Endothelial cell of umbilical vein (primary cell): ENCODE data around the gene TTC33. TPM values are rescaled to one million over a fixed set of nuclear protein-coding genes. Genes with fewer than 3 reads are reported as not detected.

Source experiments
- BruUV-seq: library from RNA; stranded (reverse); fragments of 400-500 nt; replicated peaks from 2 replicates; lab custom pipeline; 2021; lab: Mats Ljungman, UMichigan
- CTCF ChIA-PET: fragments of 300-600, 350-600 bp; sonication (Branson Sonifier 250); formaldehyde crosslinking; loops from one replicate; lab custom pipeline; 2021; ENCODE audit warnings: antibody characterized with exemption, inconsistent platforms; lab: Charles Lee
- POLR2A ChIA-PET: fragments of 300-600, 350-600 bp; sonication (Branson Sonifier 250); formaldehyde crosslinking; loops from one replicate; lab custom pipeline; 2021; ENCODE audit warnings: antibody characterized with exemption, inconsistent platforms; lab: Charles Lee
- DNase-seq: peaks from one replicate; pipeline ENCODE4 v3.0.0-alpha.2; 2011; ENCODE audit warnings: low read depth, low spot score
- FAIRE-seq: peaks from 2 replicates; lab custom pipeline; 2011; peaks lifted over from hg19 to GRCh38; lab: Jason Lieb, UNC
- H2AFZ ChIP-seq: 2 replicates; pipeline ENCODE4 v1.6.0; 2012; ENCODE audit warnings: low read depth, low read length, control low read depth, inconsistent platforms
- H3K27ac ChIP-seq: 2 replicates; pipeline ENCODE4 v1.5.1; 2011; ENCODE audit warnings: low read depth, mild to moderate bottlenecking, control low read depth, low read length, moderate library complexity; ENCODE audit not compliant: insufficient read depth
- H3K27me3 ChIP-seq, 2 experiments: 2 replicates each; pipeline versions ENCODE4 v1.6.0 to v1.6.1; 2011; ENCODE audit warnings: low read length in 2 of 2, mixed read lengths in 1 of 2; ENCODE audit not compliant: control insufficient read depth in 2 of 2, insufficient read depth in 2 of 2
- H3K36me3 ChIP-seq, 2 experiments: 2 replicates in 1 of 2; 3 replicates in 1 of 2; pipeline ENCODE4 v1.5.1; 2011; ENCODE audit warnings: low read length in 2 of 2, mild to moderate bottlenecking in 1 of 2, moderate library complexity in 1 of 2; ENCODE audit not compliant: control insufficient read depth in 2 of 2, insufficient read depth in 2 of 2; ENCODE audit errors: extremely low read depth in 1 of 2
- H3K4me1 ChIP-seq: 3 replicates; pipeline ENCODE4 v1.5.1; 2011; ENCODE audit warnings: mild to moderate bottlenecking, low read length; ENCODE audit not compliant: control insufficient read depth, insufficient read depth; ENCODE audit errors: extremely low read depth
- H3K4me2 ChIP-seq: 2 replicates; pipeline ENCODE4 v1.6.1; 2011; ENCODE audit warnings: low read length, control low read depth, mixed read lengths; ENCODE audit not compliant: insufficient read depth
- H3K4me3 ChIP-seq, 3 experiments: fragments of 200-600 bp in 1 of 3; sonication (generic), shearing (Covaris generic) in 1 of 3; replicated peaks in 1 of 3; 2 replicates each; pipeline ENCODE4 v1.5.1; 2011 to 2016; ENCODE audit warnings: control low read depth in 3 of 3, low read length in 3 of 3, mild to moderate bottlenecking in 2 of 3, inconsistent platforms in 1 of 3, low read depth in 1 of 3, moderate library complexity in 1 of 3; ENCODE audit not compliant: insufficient read depth in 1 of 3
- H3K79me2 ChIP-seq: 2 replicates; pipeline ENCODE4 v1.6.0; 2012; ENCODE audit warnings: low read length, inconsistent platforms; ENCODE audit not compliant: control insufficient read depth, insufficient read depth
- H3K9ac ChIP-seq: replicated peaks from 2 replicates; pipeline ENCODE3; 2011; ENCODE audit warnings: low read length, control low read depth; ENCODE audit not compliant: insufficient read depth; ENCODE audit errors: extremely low read depth
- H3K9me1 ChIP-seq: replicated peaks from 3 replicates; pipeline ENCODE4 v1.6.0; 2011; ENCODE audit warnings: mild to moderate bottlenecking, low read length; ENCODE audit not compliant: control insufficient read depth, insufficient read depth; ENCODE audit errors: extremely low read depth
- H3K9me3 ChIP-seq: replicated peaks from 2 replicates; pipeline ENCODE4 v1.5.1; 2012; ENCODE audit warnings: low read length, inconsistent platforms; ENCODE audit not compliant: control insufficient read depth, insufficient read depth
- H4K20me1 ChIP-seq: replicated peaks from 2 replicates; pipeline ENCODE3; 2011; ENCODE audit warnings: mild to moderate bottlenecking, low read length; ENCODE audit not compliant: control insufficient read depth, insufficient read depth; ENCODE audit errors: extremely low read depth
- GATA2 ChIP-seq: IDR thresholded peaks from 2 replicates; pipeline ENCODE4 v1.7.0; 2011; ENCODE audit warnings: low read depth, mild to moderate bottlenecking, moderate library complexity, mixed read lengths, low read length; ENCODE audit not compliant: insufficient read length, insufficient read depth
- POLR2A ChIP-seq: IDR thresholded peaks from 2 replicates; pipeline ENCODE4 v1.6.1; 2012; ENCODE audit warnings: low read depth, mild to moderate bottlenecking, control low read depth, low read length
- dilution Hi-C: fragments of 300-500 bp; cut with MboI; formaldehyde crosslinking; loops from one replicate; pipeline ENCODE4 v1.15.0; 2019; ENCODE audit warnings: low sequenced_read_pairs; ENCODE audit not compliant: extremely low pct_ligation_motif_present
- intact Hi-C: fragments of 100-400 bp; cut with micrococcal nuclease; formaldehyde crosslinking; loops from one replicate; pipeline ENCODE4 v1.10.0; 2022
- polyA plus RNA-seq, 4 experiments: library from polyadenylated mRNA; depleted of rRNA in 3 of 4; stranded (reverse) in 3 of 4; unstranded in 1 of 4; fragments of >200 nt; gene quantifications; 2 replicates each; pipeline versions ENCODE4 v1.2.1 to v1.2.3, GENCODE V29; 2011 to 2012; ENCODE audit warnings: missing spikeins in 1 of 4
- total RNA-seq: library from RNA; stranded (reverse); gene quantifications from 2 replicates; pipeline ENCODE4 v1.2.3, GENCODE V29; 2021
- TF ChIP-seq, protein P1 (sequence below), 2 donors: IDR thresholded peaks; 1 replicate in 1 of 2; 2 replicates in 1 of 2; pipeline ENCODE4 v1.5.1; 2011; ENCODE audit warnings: low read length in 2 of 2, mild to moderate bottlenecking in 2 of 2, moderate library complexity in 2 of 2, control low read depth in 1 of 2, inconsistent platforms in 1 of 2, low read depth in 1 of 2; ENCODE audit not compliant: insufficient read depth in 1 of 2; ENCODE audit errors: extremely low read depth in 1 of 2
- TF ChIP-seq, protein P2 (sequence below): IDR thresholded peaks from 2 replicates; pipeline ENCODE4 v1.6.1; 2011; ENCODE audit not compliant: insufficient read depth, insufficient read length

Gene TTC33
- total and polyA plus RNA-seq, 2 donors (not counting 3 experiments of a cell fraction or from before 2014, with no cell fraction given): 2.2 to 11.7 TPM

- peaks cover 60% of the 10 kb centered on the region for H3K4me1 ChIP-seq
- intact Hi-C loops: loop anchor here (1.0 to 5.0 kb wide), 10 partner anchors 47 to 1262 kb away; no protein-coding TSS in a partner anchor
- dilution Hi-C loops: no loop called here
- no peak for FAIRE-seq
- ChIA-PET POLR2A (interaction anchor here (2.9 kb wide), 1 partner anchor 10 kb away, joined by 13 read pairs; the partner anchor contains the start of gene PTGER4), CTCF (interaction anchor here (0.6 to 3.6 kb wide), 12 partner anchors 9 to 1111 kb away, joined by 3 to 32 read pairs (median 5); partner anchors contain the start of gene PTGER4)
- DNase-seq: no peak
- TSS peak; percentile 90 for BruUV-seq
- no peaks in the 10 kb centered on the region for H3K9me3 ChIP-seq
- H3K27ac ChIP-seq: peak overlapping the region; percentile 83
- H3K9ac ChIP-seq: peak overlapping the region; percentile 68
- H2AFZ ChIP-seq: no peak overlapping the region
- H3K4me3 ChIP-seq: peak overlapping the region in 1 of 3 experiments; percentile 15
- TF ChIP-seq, protein P1, sequence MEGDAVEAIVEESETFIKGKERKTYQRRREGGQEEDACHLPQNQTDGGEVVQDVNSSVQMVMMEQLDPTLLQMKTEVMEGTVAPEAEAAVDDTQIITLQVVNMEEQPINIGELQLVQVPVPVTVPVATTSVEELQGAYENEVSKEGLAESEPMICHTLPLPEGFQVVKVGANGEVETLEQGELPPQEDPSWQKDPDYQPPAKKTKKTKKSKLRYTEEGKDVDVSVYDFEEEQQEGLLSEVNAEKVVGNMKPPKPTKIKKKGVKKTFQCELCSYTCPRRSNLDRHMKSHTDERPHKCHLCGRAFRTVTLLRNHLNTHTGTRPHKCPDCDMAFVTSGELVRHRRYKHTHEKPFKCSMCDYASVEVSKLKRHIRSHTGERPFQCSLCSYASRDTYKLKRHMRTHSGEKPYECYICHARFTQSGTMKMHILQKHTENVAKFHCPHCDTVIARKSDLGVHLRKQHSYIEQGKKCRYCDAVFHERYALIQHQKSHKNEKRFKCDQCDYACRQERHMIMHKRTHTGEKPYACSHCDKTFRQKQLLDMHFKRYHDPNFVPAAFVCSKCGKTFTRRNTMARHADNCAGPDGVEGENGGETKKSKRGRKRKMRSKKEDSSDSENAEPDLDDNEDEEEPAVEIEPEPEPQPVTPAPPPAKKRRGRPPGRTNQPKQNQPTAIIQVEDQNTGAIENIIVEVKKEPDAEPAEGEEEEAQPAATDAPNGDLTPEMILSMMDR (IDR thresholded peaks at IDR 0.05; ENCODE audit: extremely low read depth in 1 of 2, insufficient read depth in 1 of 2, low read depth in 1 of 2, low read length in 2 of 2): no peak
- TF ChIP-seq GATA2 (no peak), POLR2A (no peak)
- TF ChIP-seq, protein P2, sequence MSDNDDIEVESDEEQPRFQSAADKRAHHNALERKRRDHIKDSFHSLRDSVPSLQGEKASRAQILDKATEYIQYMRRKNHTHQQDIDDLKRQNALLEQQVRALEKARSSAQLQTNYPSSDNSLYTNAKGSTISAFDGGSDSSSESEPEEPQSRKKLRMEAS: no peak
- peak overlapping the region; percentile 77 for H3K4me2 ChIP-seq
- H3K9me1 ChIP-seq: no peaks in the 10 kb centered on the region
- no peaks in the 10 kb centered on the region for H4K20me1 ChIP-seq
- H3K27me3 ChIP-seq: no peaks in the 10 kb centered on the region
- peaks cover 91% of the 10 kb centered on the region for H3K79me2 ChIP-seq
- H3K36me3 ChIP-seq: peaks cover 0 to 22% of the 10 kb centered on the region in 2 experiments
Measured at GRCh38 chr5:40688996-40689395, 66.8 kb downstream of the TTC33 start.
